ENCODE data around the gene PHLPP2. TPM values are rescaled to one million over a fixed set of nuclear protein-coding genes. Genes with fewer than 3 reads are reported as not detected.

Gene PHLPP2
- total RNA-seq = 10 to 100 TPM in 3 of 4 donors, 1 to 10 TPM in 1; 7.4 to 21.5 (median 17.4) TPM

- TF ChIP-seq CTCF (IDR thresholded peaks at IDR 0.05) = no peak
- no peak for DNase-seq (ENCODE audit: low spot score)
- ATAC-seq (ENCODE audit: low FRiP score) = no peak
Observed at GRCh38 chr16:71724320-71724751, at the start of gene PHLPP2. Gene PHLPP2, minus strand, starts transcription at chr16:71724701. Its CDS starts 9,906 bp downstream, at chr16:71714795.

- ATAC-seq (ENCODE audit: low FRiP score) = no peak
- DNase-seq (ENCODE audit: low spot score) = no peak
- TF ChIP-seq CTCF (IDR thresholded peaks at IDR 0.05) = no peak
Observed at GRCh38 chr16:71771571-71771970, 47.1 kb upstream of the PHLPP2 start.

- DNase-seq (ENCODE audit: low spot score) (no peak), ATAC-seq (ENCODE audit: low FRiP score) (no peak)
- TF ChIP-seq CTCF (IDR thresholded peaks at IDR 0.05) = no peak
Observed at GRCh38 chr16:71769222-71769621, 44.7 kb upstream of the PHLPP2 start.

GRCh38 chr16:71767060-71767900, 42.8 kb upstream of the PHLPP2 start:
- no peak for TF ChIP-seq CTCF (IDR thresholded peaks at IDR 0.05)
- no peak for ATAC-seq (ENCODE audit: low FRiP score)
- no peak for DNase-seq (ENCODE audit: low spot score)

GRCh38 chr16:71762186-71762585, 37.7 kb upstream of the PHLPP2 start:
- no peak for ATAC-seq (ENCODE audit: low FRiP score)
- TF ChIP-seq CTCF (IDR thresholded peaks at IDR 0.05) = no peak
- no peak for DNase-seq (ENCODE audit: low spot score)

GRCh38 chr16:71761097-71761496, 36.6 kb upstream of the PHLPP2 start:
- ATAC-seq (ENCODE audit: low FRiP score) (no peak), DNase-seq (ENCODE audit: low spot score) (no peak)
- TF ChIP-seq CTCF (IDR thresholded peaks at IDR 0.05) = no peak

GRCh38 chr16:71758293-71758760, 33.8 kb upstream of the PHLPP2 start:
- ATAC-seq (ENCODE audit: low FRiP score) (no peak), DNase-seq (ENCODE audit: low spot score) (no peak)
- TF ChIP-seq CTCF (IDR thresholded peaks at IDR 0.05) = no peak
